SK-N-SH treated with all-trans-retinoic acid at 6 μM for 48 hours (cell line): ENCODE data around the gene GUK1.

ENCODE experiments used
- ATAC-seq: fragments of 200-7000 bp; cut with Tn5 transposase; 3 replicates; pipeline ENCODE4 v1.9.1; 2020; ENCODE audit warnings: mild to moderate bottlenecking, moderate library complexity
- ARNTL ChIP-seq: fragments of 450-650 bp; formaldehyde crosslinking; IDR thresholded peaks from 2 replicates; pipeline ENCODE4 v1.5.0; 2020; ENCODE audit warnings: low read depth, mild to moderate bottlenecking, moderate library complexity, borderline replicate concordance
- BACH2 ChIP-seq: fragments of 250-450 bp; sonication (Bioruptor Pico); IDR thresholded peaks from 2 replicates; pipeline ENCODE4 v1.9.0; 2021; ENCODE audit warnings: mild to moderate bottlenecking, borderline replicate concordance
- ESRRG ChIP-seq: fragments of 250-450 bp; sonication (Bioruptor Pico); IDR thresholded peaks from 2 replicates; pipeline ENCODE4 v1.6.1; 2021; ENCODE audit warnings: mild to moderate bottlenecking
- ISL1 ChIP-seq: fragments of 250-450 bp; sonication (Bioruptor Pico); IDR thresholded peaks from 2 replicates; pipeline ENCODE4 v2.1.2; 2022; ENCODE audit warnings: mild to moderate bottlenecking, moderate library complexity
- PPARA ChIP-seq: fragments of 250-450 bp; sonication (Bioruptor Pico); IDR thresholded peaks from 2 replicates; pipeline ENCODE4 v1.5.0; 2020; ENCODE audit warnings: mild to moderate bottlenecking, borderline replicate concordance
- RARB ChIP-seq: fragments of 250-450 bp; sonication (Bioruptor Pico); IDR thresholded peaks from 2 replicates; pipeline ENCODE4 v1.8.0; 2021; ENCODE audit warnings: mild to moderate bottlenecking, moderate library complexity
- SNAI2 ChIP-seq: fragments of 250-450 bp; sonication (Bioruptor Pico); IDR thresholded peaks from 2 replicates; pipeline ENCODE4 v1.5.0; 2020; ENCODE audit warnings: mild to moderate bottlenecking, moderate library complexity
- TCF4 ChIP-seq: fragments of 250-450 bp; sonication (Bioruptor Pico); IDR thresholded peaks from 2 replicates; pipeline ENCODE4 v1.8.0; 2021; ENCODE audit warnings: mild to moderate bottlenecking, moderate library complexity, borderline replicate concordance
- TOX ChIP-seq: fragments of 250-450 bp; sonication (Bioruptor Pico); IDR thresholded peaks from 2 replicates; pipeline ENCODE4 v1.8.0; 2021; ENCODE audit warnings: mild to moderate bottlenecking, moderate library complexity, borderline replicate concordance
- ZC3H10 ChIP-seq: fragments of 250-450 bp; sonication (Bioruptor Pico); IDR thresholded peaks from 2 replicates; pipeline ENCODE4 v1.5.1; 2021; ENCODE audit warnings: mild to moderate bottlenecking, moderate library complexity
- ZFP3 ChIP-seq: fragments of 250-450 bp; sonication (Bioruptor Pico); IDR thresholded peaks from 2 replicates; pipeline ENCODE4 v1.5.0; 2020; ENCODE audit warnings: mild to moderate bottlenecking, moderate library complexity
- ZFP30 ChIP-seq: fragments of 450-650 bp; formaldehyde crosslinking; IDR thresholded peaks from 2 replicates; pipeline ENCODE4 v1.5.0; 2022; ENCODE audit warnings: mild to moderate bottlenecking, moderate library complexity
- ZNF70 ChIP-seq: fragments of 450-650 bp; formaldehyde crosslinking; IDR thresholded peaks from 2 replicates; pipeline ENCODE4 v1.5.0; 2020; ENCODE audit warnings: mild to moderate bottlenecking, moderate library complexity
- ZNF8 ChIP-seq: fragments of 450-650 bp; formaldehyde crosslinking; IDR thresholded peaks from 2 replicates; pipeline ENCODE4 v1.5.0; 2020; ENCODE audit warnings: mild to moderate bottlenecking, moderate library complexity
- TF ChIP-seq, protein P1 (sequence below): fragments of 250-450 bp; sonication (Bioruptor Pico); IDR thresholded peaks from 2 replicates; pipeline ENCODE4 v1.5.1; 2020; ENCODE audit warnings: low read depth, mild to moderate bottlenecking, moderate library complexity
- TF ChIP-seq, protein P2 (sequence below): fragments of 250-450 bp; sonication (Bioruptor Pico); IDR thresholded peaks from 2 replicates; pipeline ENCODE4 v1.8.0; 2020; ENCODE audit warnings: mild to moderate bottlenecking, moderate library complexity, borderline replicate concordance
- TF ChIP-seq, protein P3 (sequence below): fragments of 250-450 bp; sonication (Bioruptor Pico); IDR thresholded peaks from 2 replicates; pipeline ENCODE4 v1.5.0; 2020; ENCODE audit warnings: mild to moderate bottlenecking, moderate library complexity
- TF ChIP-seq, protein P4 (sequence below): fragments of 250-450 bp; sonication (Bioruptor Pico); IDR thresholded peaks from 2 replicates; pipeline ENCODE4 v1.8.0; 2021; ENCODE audit warnings: low read depth, mild to moderate bottlenecking, moderate library complexity, borderline replicate concordance
- TF ChIP-seq, protein P5 (sequence below): fragments of 250-450 bp; sonication (Bioruptor Pico); IDR thresholded peaks from 2 replicates; pipeline ENCODE4 v1.5.1; 2021; ENCODE audit warnings: mild to moderate bottlenecking, moderate library complexity

Gene GUK1

DNA sequence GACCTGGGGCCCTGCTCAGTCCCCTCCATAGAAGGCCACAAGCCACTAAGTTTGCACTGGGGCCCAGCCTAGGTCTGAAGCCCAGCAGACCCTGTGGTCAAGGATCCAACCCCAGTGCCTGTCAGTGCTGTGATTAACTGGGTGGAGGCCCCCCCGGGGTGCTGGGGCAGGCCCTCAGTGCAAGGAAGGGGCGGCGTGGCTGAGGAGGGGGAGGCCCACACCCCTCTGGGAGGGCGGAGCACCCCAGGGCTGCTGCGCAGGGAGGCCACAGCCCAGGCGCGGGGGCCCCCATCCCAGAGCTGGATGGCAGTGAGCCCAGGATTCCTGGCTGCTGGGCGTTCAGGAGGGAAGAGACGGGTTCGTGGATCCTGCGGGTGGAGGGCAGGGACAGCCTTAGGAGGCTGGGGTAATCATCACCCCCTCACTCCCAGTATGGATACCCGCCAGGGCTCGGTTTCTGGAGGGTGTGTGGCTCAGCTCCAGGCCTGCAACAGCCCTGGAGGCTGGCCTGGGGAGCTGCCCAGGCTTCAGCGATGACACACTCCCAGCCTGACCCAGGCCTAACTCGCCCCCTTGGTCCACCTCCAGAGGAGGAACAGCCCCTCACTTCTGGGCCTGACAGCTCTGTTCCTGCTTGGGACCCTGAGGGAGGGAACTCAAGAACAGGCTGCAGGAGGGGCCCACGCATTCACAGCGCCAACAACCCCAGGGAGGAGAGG, 10.5 kb downstream of the GUK1 start:
- ATAC-seq = peak; percentile 72
- TF ChIP-seq, protein P1, sequence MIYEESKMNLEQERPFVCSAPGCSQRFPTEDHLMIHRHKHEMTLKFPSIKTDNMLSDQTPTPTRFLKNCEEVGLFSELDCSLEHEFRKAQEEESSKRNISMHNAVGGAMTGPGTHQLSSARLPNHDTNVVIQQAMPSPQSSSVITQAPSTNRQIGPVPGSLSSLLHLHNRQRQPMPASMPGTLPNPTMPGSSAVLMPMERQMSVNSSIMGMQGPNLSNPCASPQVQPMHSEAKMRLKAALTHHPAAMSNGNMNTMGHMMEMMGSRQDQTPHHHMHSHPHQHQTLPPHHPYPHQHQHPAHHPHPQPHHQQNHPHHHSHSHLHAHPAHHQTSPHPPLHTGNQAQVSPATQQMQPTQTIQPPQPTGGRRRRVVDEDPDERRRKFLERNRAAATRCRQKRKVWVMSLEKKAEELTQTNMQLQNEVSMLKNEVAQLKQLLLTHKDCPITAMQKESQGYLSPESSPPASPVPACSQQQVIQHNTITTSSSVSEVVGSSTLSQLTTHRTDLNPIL (CRISPR knock-in tag) = no peak
- no peak for TF ChIP-seq ZC3H10 (CRISPR knock-in tag)
- TF ChIP-seq TOX (CRISPR knock-in tag) = no peak
- TF ChIP-seq TCF4 (CRISPR knock-in tag) = no peak

DNA sequence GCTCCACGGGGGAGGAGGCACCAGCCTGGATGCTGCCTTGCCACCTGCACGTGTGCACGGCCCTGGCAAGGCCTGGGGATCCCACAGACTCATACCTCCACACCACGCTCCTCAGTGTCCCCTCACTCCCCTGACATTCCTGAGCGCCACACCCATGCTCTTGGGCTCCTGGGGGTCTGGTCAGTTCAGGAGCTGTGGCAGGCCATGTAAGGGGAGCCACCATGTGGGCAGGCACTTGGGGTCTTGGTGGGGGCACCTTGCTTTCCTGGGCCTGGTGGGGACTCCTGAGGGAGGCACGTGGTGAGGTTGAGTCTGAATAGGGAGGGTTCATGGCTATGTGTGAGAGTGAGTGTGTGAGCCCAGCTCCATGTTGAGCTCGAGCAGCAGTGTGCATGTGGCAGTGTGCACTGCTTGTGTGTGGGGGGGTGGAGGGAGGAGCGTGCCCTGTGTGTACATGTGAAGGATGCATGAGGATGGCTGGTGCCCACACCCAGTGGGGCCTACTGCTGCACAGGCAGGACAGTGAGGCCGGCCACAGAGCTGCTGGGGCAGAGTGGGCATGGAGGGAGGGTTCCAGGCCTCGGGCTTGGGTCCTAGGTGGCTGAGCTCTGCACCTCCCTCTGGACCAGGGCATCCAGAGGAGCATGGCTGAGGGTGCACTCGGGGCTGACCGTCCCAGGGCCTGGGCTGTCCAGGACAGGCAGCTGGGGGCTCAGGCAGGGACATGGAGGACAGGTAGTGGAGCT, 11.3 kb downstream of the GUK1 start:
- peak; percentile 1 for ATAC-seq
- TF ChIP-seq SNAI2 (CRISPR knock-in tag) = no peak
- no peak for TF ChIP-seq PPARA
- no peak for TF ChIP-seq ZNF70 (CRISPR knock-in tag)
- TF ChIP-seq ISL1 (CRISPR knock-in tag) = no peak
- TF ChIP-seq, protein P2, sequence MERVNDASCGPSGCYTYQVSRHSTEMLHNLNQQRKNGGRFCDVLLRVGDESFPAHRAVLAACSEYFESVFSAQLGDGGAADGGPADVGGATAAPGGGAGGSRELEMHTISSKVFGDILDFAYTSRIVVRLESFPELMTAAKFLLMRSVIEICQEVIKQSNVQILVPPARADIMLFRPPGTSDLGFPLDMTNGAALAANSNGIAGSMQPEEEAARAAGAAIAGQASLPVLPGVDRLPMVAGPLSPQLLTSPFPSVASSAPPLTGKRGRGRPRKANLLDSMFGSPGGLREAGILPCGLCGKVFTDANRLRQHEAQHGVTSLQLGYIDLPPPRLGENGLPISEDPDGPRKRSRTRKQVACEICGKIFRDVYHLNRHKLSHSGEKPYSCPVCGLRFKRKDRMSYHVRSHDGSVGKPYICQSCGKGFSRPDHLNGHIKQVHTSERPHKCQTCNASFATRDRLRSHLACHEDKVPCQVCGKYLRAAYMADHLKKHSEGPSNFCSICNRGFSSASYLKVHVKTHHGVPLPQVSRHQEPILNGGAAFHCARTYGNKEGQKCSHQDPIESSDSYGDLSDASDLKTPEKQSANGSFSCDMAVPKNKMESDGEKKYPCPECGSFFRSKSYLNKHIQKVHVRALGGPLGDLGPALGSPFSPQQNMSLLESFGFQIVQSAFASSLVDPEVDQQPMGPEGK = no peak
- no peak for TF ChIP-seq ARNTL (CRISPR knock-in tag)
- TF ChIP-seq ZFP30 = no peak
- TF ChIP-seq, protein P3, sequence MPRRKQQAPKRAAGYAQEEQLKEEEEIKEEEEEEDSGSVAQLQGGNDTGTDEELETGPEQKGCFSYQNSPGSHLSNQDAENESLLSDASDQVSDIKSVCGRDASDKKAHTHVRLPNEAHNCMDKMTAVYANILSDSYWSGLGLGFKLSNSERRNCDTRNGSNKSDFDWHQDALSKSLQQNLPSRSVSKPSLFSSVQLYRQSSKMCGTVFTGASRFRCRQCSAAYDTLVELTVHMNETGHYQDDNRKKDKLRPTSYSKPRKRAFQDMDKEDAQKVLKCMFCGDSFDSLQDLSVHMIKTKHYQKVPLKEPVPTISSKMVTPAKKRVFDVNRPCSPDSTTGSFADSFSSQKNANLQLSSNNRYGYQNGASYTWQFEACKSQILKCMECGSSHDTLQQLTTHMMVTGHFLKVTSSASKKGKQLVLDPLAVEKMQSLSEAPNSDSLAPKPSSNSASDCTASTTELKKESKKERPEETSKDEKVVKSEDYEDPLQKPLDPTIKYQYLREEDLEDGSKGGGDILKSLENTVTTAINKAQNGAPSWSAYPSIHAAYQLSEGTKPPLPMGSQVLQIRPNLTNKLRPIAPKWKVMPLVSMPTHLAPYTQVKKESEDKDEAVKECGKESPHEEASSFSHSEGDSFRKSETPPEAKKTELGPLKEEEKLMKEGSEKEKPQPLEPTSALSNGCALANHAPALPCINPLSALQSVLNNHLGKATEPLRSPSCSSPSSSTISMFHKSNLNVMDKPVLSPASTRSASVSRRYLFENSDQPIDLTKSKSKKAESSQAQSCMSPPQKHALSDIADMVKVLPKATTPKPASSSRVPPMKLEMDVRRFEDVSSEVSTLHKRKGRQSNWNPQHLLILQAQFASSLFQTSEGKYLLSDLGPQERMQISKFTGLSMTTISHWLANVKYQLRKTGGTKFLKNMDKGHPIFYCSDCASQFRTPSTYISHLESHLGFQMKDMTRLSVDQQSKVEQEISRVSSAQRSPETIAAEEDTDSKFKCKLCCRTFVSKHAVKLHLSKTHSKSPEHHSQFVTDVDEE (CRISPR knock-in tag) = no peak
- no peak for TF ChIP-seq ZC3H10 (CRISPR knock-in tag)
- TF ChIP-seq, protein P4, sequence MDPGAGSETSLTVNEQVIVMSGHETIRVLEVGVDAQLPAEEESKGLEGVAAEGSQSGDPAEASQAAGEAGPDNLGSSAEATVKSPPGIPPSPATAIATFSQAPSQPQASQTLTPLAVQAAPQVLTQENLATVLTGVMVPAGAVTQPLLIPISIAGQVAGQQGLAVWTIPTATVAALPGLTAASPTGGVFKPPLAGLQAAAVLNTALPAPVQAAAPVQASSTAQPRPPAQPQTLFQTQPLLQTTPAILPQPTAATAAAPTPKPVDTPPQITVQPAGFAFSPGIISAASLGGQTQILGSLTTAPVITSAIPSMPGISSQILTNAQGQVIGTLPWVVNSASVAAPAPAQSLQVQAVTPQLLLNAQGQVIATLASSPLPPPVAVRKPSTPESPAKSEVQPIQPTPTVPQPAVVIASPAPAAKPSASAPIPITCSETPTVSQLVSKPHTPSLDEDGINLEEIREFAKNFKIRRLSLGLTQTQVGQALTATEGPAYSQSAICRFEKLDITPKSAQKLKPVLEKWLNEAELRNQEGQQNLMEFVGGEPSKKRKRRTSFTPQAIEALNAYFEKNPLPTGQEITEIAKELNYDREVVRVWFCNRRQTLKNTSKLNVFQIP (CRISPR knock-in tag) = no peak
- TF ChIP-seq ZNF8 (CRISPR knock-in tag) = no peak
- no peak for TF ChIP-seq BACH2 (CRISPR knock-in tag)
- no peak for TF ChIP-seq TOX (CRISPR knock-in tag)
- no peak for TF ChIP-seq ZFP3 (CRISPR knock-in tag)
- TF ChIP-seq RARB (CRISPR knock-in tag) = no peak
- TF ChIP-seq, protein P5, sequence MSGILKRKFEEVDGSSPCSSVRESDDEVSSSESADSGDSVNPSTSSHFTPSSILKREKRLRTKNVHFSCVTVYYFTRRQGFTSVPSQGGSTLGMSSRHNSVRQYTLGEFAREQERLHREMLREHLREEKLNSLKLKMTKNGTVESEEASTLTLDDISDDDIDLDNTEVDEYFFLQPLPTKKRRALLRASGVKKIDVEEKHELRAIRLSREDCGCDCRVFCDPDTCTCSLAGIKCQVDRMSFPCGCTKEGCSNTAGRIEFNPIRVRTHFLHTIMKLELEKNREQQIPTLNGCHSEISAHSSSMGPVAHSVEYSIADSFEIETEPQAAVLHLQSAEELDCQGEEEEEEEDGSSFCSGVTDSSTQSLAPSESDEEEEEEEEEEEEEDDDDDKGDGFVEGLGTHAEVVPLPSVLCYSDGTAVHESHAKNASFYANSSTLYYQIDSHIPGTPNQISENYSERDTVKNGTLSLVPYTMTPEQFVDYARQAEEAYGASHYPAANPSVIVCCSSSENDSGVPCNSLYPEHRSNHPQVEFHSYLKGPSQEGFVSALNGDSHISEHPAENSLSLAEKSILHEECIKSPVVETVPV (CRISPR knock-in tag) = no peak
- no peak for TF ChIP-seq ESRRG (CRISPR knock-in tag)
- no peak for TF ChIP-seq TCF4 (CRISPR knock-in tag)
